Measurements from ENCODE around the gene PIGV.

DNA sequence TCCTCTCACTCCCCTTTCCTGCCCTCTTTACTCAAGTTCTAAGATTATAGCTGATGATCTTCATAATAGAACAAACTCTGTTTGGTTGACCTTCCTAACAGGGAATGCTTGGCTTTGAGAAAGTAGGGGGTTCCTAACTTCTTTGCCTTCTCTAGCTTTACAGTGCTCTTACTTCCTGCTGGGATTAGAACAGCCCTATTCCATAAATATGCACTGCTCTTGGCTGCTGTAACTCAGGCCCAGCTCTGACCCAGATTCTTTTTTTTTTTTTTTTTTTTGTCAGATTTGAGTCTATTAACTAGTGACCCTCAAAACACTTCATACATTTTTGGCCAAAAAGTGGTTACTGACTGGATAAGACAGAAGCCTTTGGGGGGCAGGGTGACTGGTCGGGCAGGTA, 39.4 kb upstream of the PIGV start:
- TF ChIP-seq, protein P1, sequence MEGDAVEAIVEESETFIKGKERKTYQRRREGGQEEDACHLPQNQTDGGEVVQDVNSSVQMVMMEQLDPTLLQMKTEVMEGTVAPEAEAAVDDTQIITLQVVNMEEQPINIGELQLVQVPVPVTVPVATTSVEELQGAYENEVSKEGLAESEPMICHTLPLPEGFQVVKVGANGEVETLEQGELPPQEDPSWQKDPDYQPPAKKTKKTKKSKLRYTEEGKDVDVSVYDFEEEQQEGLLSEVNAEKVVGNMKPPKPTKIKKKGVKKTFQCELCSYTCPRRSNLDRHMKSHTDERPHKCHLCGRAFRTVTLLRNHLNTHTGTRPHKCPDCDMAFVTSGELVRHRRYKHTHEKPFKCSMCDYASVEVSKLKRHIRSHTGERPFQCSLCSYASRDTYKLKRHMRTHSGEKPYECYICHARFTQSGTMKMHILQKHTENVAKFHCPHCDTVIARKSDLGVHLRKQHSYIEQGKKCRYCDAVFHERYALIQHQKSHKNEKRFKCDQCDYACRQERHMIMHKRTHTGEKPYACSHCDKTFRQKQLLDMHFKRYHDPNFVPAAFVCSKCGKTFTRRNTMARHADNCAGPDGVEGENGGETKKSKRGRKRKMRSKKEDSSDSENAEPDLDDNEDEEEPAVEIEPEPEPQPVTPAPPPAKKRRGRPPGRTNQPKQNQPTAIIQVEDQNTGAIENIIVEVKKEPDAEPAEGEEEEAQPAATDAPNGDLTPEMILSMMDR (IDR thresholded peaks at IDR 0.05; ENCODE audit: insufficient read depth, low read depth, low read length): no peak
- TF ChIP-seq EZH2 (IDR thresholded peaks at IDR 0.05; ENCODE audit: insufficient read depth, low read length): no peak

Data from astrocyte (in vitro differentiated cells and primary cell).